CD4-positive, alpha-beta T cell (primary cell): Measurements from ENCODE around the gene UQCC2. TPM values are rescaled to one million over a fixed set of nuclear protein-coding genes. Genes with fewer than 3 reads are reported as not detected.

Experiments
- ATAC-seq: fragments of 200-7000 bp; cut with Tn5 transposase; one replicate; pipeline ENCODE4 v1.10.0; 2022; ENCODE audit warnings: mild to moderate bottlenecking; ENCODE audit not compliant: poor library complexity
- CTCF ChIA-PET: fragments of 350-600 bp; sonication (Branson Sonifier 250); formaldehyde crosslinking; loops from one replicate; lab custom pipeline; 2021; ENCODE audit warnings: antibody characterized with exemption, inconsistent platforms; lab: Charles Lee
- POLR2A ChIA-PET: fragments of 350-600 bp; sonication (Branson Sonifier 250); formaldehyde crosslinking; loops from one replicate; lab custom pipeline; 2021; ENCODE audit warnings: antibody characterized with exemption, inconsistent platforms; lab: Charles Lee
- DNase-seq, 14 experiments: peaks; one replicate each; pipeline ENCODE4 v3.0.0-alpha.2; 2013 to 2020; ENCODE audit warnings: mixed read lengths in 2 of 14
- H3K27ac ChIP-seq, 2 donors: one replicate each; pipeline versions ENCODE4 v1.5.1 to v1.7.0; 2013; ENCODE audit warnings: low read length in 2 of 2, low read depth in 1 of 2, mild to moderate bottlenecking in 1 of 2
- H3K27me3 ChIP-seq, 2 experiments: 1 replicate in 1 of 2; 2 replicates in 1 of 2; pipeline versions ENCODE4 v1.6.1 to v1.7.0; 2013; ENCODE audit warnings: low read length in 2 of 2, control low read depth in 1 of 2, mild to moderate bottlenecking in 1 of 2, moderate library complexity in 1 of 2; ENCODE audit not compliant: insufficient read depth in 2 of 2, control insufficient read depth in 1 of 2
- H3K36me3 ChIP-seq: one replicate; pipeline ENCODE4 v1.6.1; 2013; ENCODE audit warnings: low read length, control low read depth; ENCODE audit not compliant: insufficient read depth
- H3K4me1 ChIP-seq: one replicate; pipeline ENCODE4 v1.6.1; 2013; ENCODE audit warnings: low read length, control low read depth; ENCODE audit not compliant: insufficient read depth
- H3K4me3 ChIP-seq: one replicate; pipeline ENCODE4 v1.5.1; 2013; ENCODE audit warnings: mild to moderate bottlenecking, low read length, moderate library complexity
- H3K9me3 ChIP-seq, 2 experiments: 1 replicate in 1 of 2; 2 replicates in 1 of 2; pipeline versions ENCODE4 v1.6.1 to v1.7.0; 2013; ENCODE audit warnings: low read length in 2 of 2, mild to moderate bottlenecking in 2 of 2, control low read depth in 1 of 2, moderate library complexity in 1 of 2; ENCODE audit not compliant: control insufficient read depth in 1 of 2, insufficient read depth in 1 of 2
- H3K27ac Mint-ChIP-seq: one replicate; pipeline ENCODE4 v1.8.0; 2020; ENCODE audit warnings: mixed read lengths
- H3K27me3 Mint-ChIP-seq: one replicate; pipeline ENCODE4 v1.8.0; 2021; ENCODE audit warnings: mixed read lengths
- H3K36me3 Mint-ChIP-seq: one replicate; pipeline ENCODE4 v1.8.0; 2021; ENCODE audit warnings: low read depth, mixed read lengths
- H3K4me1 Mint-ChIP-seq: one replicate; pipeline ENCODE4 v1.8.0; 2021; ENCODE audit warnings: low read depth, mixed read lengths
- H3K4me3 Mint-ChIP-seq: one replicate; pipeline ENCODE4 v1.8.0; 2020; ENCODE audit warnings: mild to moderate bottlenecking, mixed read lengths
- H3K9me3 Mint-ChIP-seq: one replicate; pipeline ENCODE4 v1.8.0; 2020; ENCODE audit warnings: mixed read lengths
- CTCF ChIP-seq: fragments of 200-600 bp; IDR thresholded peaks from one replicate; pipeline ENCODE4 v1.8.0; 2022; ENCODE audit warnings: antibody characterized with exemption, mild to moderate bottlenecking
- intact Hi-C, 2 experiments: fragments of 100-400 bp; cut with DNase I in 1 of 2; cut with micrococcal nuclease in 1 of 2; formaldehyde crosslinking; loops; one replicate each; pipeline versions ENCODE4 v1.15.1 to v1.9.0; 2023 to 2025; cut with DNase I, micrococcal nuclease
- total RNA-seq, 174 experiments: library from RNA in 2 of 174; stranded (reverse) in 2 of 174; gene quantifications; one replicate each; pipeline ENCODE4 v1.2.3 and lab custom pipeline; 2021 to 2026

The UQCC2 gene
- total RNA-seq, 2 experiments from 2014 or later = 8.7 to 9.3 TPM

DNA sequence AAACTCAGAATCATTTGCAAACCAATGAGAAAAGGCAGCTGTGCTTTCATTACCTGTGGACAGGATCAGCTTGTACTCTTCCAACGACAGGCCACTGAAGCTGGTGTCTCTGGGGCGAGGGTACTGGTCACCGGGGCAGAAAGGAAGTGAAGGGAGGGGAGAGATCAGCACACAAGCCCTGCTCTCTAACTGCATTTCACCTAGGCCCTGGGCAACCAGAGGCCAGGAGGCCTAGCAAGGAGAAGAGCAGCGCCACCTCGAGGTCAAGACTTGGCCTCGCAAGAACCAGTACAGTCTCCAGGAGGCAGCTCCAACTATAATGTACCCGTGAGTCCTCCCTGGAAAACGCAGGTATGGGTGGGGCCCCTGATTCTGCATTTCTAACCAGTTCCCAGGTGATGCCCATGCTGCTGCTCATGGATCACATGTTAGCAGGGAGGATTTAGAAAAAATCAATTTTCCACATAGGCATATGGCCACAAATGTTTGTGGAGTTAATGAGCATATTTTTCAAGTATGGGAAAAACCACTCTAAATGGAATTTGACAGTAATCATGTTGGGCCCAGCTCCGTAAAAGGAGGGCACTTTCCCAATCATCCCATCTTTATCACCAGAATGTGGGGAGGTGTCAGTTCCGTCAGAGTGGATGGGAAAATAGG is 11.0 kb downstream of the UQCC2 start:
- Mint-ChIP-seq H3K4me3 (no peak overlapping the region), H3K4me1 (peaks cover 50% of the 10 kb centered on the region), H3K9me3 (no peaks in the 10 kb centered on the region), H3K36me3 (peaks cover 23% of the 10 kb centered on the region), H3K27ac (peak overlapping the region; percentile 84), H3K27me3 (no peaks in the 10 kb centered on the region)
- Histone ChIP-seq H3K4me1 (peaks cover 42% of the 10 kb centered on the region), H3K4me3 (no peak overlapping the region), H3K36me3 (peaks cover 18% of the 10 kb centered on the region), H3K9me3 (no peaks in the 10 kb centered on the region), H3K27ac (no peak overlapping the region), H3K27me3 (no peaks in the 10 kb centered on the region)
- peak; percentile 73 for TF ChIP-seq CTCF
- intact Hi-C loops = loop anchor here (1.0 to 5.0 kb wide), 3 partner anchors 33 to 115 kb away; no protein-coding TSS in a partner anchor
- DNase-seq (peak; percentile 60 to 88 (median 72)), ATAC-seq (peak; percentile 58)
- CTCF ChIA-PET = interaction anchor here (0.7 to 4.3 kb wide), 22 partner anchors 9 to 716 kb away, joined by 3 to 38 read pairs (median 4); partner anchors contain the start of genes BAK1, ITPR3 and UQCC2
- POLR2A ChIA-PET = interaction anchor here (1.0 to 2.3 kb wide), 3 partner anchors 11 to 111 kb away, joined by 3 to 15 read pairs (median 4); partner anchors contain the start of gene UQCC2

DNA sequence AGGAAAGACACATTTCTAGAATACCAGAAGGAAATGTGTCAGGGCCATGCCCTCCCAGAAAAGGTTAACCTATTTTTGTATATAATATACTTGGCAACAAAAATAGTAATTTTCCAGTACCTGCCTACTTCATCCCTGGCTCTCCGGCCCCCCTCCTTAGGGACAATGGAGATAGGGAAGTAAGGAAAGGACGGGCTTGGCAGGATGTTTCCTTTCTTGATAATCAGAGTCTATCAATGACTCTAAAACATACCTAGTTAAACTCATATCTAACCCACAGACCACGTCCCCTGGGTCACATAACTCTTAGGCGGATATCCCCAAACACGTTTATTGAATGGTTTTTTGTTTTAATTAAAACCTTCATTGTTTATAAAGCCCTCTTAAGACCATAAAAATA is 11.8 kb downstream of the UQCC2 start:
- H3K36me3 Mint-ChIP-seq = peaks cover 24% of the 10 kb centered on the region
- DNase-seq = no peak
- POLR2A ChIA-PET = interaction anchor here (1.0 to 2.3 kb wide), 3 partner anchors 12 to 110 kb away, joined by 3 to 15 read pairs (median 4); partner anchors contain the start of gene UQCC2

GRCh38 chr6:33699131-33699530 is 12.4 kb downstream of the UQCC2 start:
- H3K9me3 Mint-ChIP-seq = no peaks in the 10 kb centered on the region
- Histone ChIP-seq H3K4me3 (no peak overlapping the region), H3K27ac (no peak overlapping the region), H3K27me3 (no peaks in the 10 kb centered on the region), H3K4me1 (peaks cover 55% of the 10 kb centered on the region), H3K36me3 (peaks cover 27% of the 10 kb centered on the region), H3K9me3 (no peaks in the 10 kb centered on the region)
- POLR2A ChIA-PET = no interaction called here
- no peak for TF ChIP-seq CTCF
- peaks cover 64% of the 10 kb centered on the region for H3K4me1 Mint-ChIP-seq
- H3K4me3 Mint-ChIP-seq = no peak overlapping the region
- ATAC-seq (no peak), DNase-seq (no peak)
- H3K27ac Mint-ChIP-seq = peak overlapping the region; percentile 84
- intact Hi-C loops = loop anchor here in 1 of 2 experiments (5.0 to 10.0 kb wide), 2 partner anchors 67 to 244 kb away; partner anchors contain the start of gene ZBTB9
- no peaks in the 10 kb centered on the region for H3K27me3 Mint-ChIP-seq
- CTCF ChIA-PET = no interaction called here
- H3K36me3 Mint-ChIP-seq = peaks cover 30% of the 10 kb centered on the region

More for the DNA sequence above, 11.8 kb downstream of the UQCC2 start:
- ATAC-seq = no peak
- H3K4me1 Mint-ChIP-seq = peaks cover 58% of the 10 kb centered on the region
- intact Hi-C loops = loop anchor here (1.0 to 10.0 kb wide), 5 partner anchors 32 to 245 kb away; partner anchors contain the start of gene ZBTB9 (in 1 of the 2)
- Histone ChIP-seq H3K4me1 (peaks cover 49% of the 10 kb centered on the region), H3K27me3 (no peaks in the 10 kb centered on the region), H3K4me3 (no peak overlapping the region), H3K9me3 (no peaks in the 10 kb centered on the region), H3K27ac (no peak overlapping the region), H3K36me3 (peaks cover 26% of the 10 kb centered on the region)
- peak overlapping the region; percentile 84 for H3K27ac Mint-ChIP-seq
- no peaks in the 10 kb centered on the region for H3K9me3 Mint-ChIP-seq
- CTCF ChIA-PET = interaction anchor here (1.1 to 4.3 kb wide), 13 partner anchors 9 to 125 kb away, joined by 3 to 38 read pairs (median 6); partner anchors contain the start of genes BAK1 and UQCC2
- no peak overlapping the region for H3K4me3 Mint-ChIP-seq
- TF ChIP-seq CTCF = no peak
- no peaks in the 10 kb centered on the region for H3K27me3 Mint-ChIP-seq
